Measurements from ENCODE around the gene SPTBN1.
A peak's percentile ranks its signal among the peaks of the same experiment; 100 is the strongest.
"Not testable (repeated sequence)": the region's sequence is repeated elsewhere in the genome, so short reads cannot be mapped to it uniquely, and the experiment has no call there.

SPTBN1 gene

GRCh38 chr2:54683596-54683995 is 227.5 kb downstream of the SPTBN1 start:
- DNase-seq: peak; percentile 30

DNA sequence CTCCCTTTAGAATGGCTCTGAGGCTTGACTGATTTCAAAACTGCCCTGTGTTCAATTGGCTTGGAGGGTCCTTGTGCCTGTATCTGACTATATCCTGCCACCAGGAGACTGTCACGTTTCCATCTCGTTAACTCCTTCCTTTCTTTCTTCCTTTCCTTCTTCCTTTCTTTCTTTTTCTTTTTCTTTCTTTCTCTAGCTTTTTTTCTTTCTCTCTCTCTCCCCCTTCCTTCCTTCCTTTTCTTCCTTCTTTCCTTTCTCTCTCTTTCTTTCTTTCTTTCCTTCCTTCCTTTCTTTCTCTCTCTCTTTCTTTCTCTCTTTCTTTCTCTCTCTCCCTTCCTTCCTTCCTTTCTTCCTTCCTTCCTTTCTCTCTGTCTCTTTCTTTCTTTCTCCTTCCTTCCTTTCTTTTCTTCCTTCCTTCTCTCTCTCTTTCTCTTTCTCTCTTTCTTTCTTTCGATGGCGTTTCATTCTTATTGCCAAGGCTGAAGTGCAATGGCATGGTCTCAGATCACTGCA is 229.2 kb downstream of the SPTBN1 start:
- DNase-seq: no peak

GRCh38 chr2:54687595-54688152 is 231.5 kb downstream of the SPTBN1 start:
- no peak for DNase-seq

DNA sequence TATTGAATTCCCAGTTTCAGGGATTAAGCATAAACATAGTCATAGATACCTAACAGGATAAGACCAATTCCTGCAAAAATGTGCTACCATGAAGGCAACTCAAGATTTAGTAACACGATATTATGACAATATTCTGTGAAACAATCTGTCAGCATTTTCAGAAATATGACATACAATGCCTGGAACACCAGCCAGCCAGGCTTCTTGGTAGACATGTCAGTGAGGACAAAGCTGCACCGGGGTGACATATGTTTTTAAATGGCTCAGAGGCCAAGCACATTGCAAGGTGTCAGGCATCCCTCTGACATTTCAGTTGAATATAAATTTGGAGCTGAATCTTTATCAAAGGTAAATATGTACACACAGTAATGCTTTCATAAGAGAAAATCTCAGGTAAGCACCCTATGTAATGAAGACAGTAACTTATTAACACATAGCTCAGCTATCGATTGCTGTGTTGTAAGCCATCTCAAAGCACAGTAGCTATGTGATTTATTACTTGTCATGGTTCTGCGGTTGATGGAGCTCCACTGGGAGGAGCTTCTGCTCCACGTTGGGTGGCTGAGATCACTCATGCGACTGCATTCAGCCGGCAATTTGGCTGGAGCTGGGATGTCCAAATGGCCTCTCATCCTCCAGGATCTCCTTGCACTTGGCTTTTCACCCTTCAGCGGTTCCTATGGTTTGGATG is 235.5 kb downstream of the SPTBN1 start:
- peak; percentile 36 for DNase-seq

DNA sequence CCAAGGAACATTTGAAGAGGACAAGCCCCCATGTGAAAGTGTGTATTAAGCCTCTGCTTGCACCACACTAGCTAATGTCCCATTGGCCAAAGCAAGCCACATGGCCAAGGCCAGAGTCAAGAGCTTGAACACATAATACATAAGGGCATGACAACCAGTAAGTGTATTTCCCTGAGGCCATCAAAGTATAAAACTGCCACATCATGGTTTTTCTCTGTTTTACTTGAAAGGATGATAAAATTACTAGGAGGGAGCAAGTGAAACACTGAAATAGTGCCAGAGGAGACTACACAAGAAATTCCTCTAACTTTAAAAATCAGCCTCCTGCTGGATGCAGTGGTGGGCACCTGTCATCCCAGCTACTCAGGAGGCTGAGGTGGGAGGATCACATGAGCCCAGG is 236.4 kb downstream of the SPTBN1 start:
- no peak for DNase-seq

DNA sequence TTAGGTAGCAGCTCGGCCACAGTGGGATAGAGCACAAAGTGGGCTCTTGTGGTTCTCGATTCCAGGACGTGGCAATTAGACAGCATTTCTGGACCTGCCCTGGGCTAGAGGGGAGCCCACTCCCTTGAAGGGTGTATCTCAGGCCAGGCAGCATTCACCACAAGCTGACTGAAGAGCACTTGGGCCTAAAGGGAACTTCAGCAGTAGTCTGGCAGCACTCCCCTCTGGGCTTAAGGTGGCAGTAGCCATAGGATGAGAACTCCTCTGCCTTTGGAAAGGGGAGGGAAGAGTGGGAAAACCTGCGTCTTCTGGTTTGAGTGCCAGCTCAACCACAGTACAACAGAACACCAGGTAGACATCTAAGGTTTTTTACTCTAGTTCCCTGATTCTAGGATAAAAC is 239.3 kb downstream of the SPTBN1 start:
- DNase-seq: no peak

DNA sequence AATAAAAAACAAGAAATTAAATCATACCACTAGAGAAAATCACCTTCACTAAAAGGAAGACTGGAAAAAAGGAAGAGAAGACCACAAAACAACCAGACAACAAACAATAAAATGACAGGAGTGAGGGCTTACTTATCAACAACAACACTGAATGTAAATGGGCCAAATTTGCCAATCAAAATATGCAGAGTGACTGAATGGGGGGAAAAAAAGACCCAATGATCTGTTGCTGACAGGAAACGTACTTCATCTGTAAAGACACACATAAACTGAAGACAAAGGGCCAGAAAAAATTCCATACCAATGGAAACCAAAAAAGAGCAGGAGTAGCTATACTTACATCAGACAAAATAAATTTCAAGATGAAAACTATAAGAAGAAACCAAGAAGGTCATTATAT is 241.8 kb downstream of the SPTBN1 start:
- DNase-seq: no peak

- DNase-seq: not testable (repeated sequence)
Observed at GRCh38 chr2:54698926-54699325, 242.8 kb downstream of the SPTBN1 start.

- DNase-seq: no peak
Observed at GRCh38 chr2:54699665-54700064, 243.5 kb downstream of the SPTBN1 start.

- DNase-seq: no peak
Observed at GRCh38 chr2:54701029-54701428, 244.9 kb downstream of the SPTBN1 start.

- no peak for DNase-seq
Observed at GRCh38 chr2:54704238-54704637, 248.1 kb downstream of the SPTBN1 start.

DNA sequence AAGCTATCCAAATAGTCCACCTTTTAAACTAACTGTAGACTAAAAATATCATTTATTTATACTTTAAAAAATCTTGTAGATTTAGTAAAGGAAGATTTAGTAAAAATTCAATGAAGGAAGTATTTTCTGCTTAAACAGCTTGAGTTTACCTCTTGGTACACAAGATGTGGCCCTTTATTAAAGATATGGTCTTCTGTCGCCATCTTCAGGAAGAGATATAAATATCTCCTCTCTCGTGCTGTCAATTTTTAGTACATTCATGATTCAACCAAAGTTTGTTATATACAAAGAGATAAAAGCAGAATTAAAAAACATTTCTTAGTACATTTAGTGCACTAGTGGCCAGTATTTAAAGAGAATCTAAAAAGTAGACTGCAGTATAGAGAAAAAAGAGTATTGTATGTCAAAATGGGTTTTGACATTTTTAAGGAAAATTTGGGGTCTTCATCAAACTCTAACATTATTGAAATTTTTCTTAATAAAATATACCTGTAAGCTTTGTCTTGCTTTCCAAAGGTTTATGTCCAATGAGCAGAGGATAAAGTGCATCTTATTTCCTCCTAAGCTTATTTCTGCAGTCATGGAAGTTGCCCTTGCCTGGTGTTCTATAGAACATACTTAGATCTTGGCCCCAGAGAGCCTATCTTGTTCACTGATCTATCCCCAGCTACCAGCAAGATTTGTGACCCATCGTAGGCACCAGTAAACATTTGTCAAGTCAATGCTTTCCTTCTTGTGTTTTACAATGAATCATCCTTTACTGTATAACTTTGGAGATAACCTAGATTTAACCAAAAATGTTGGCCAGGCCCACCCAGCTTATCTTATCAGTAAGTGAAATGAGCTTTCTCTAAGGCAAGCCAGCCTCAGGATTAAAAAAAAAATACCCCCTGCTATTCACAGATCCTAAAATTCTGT is 248.8 kb downstream of the SPTBN1 start:
- DNase-seq: peak; percentile 87

GRCh38 chr2:54706622-54707021 is 250.5 kb downstream of the SPTBN1 start:
- no peak for DNase-seq

GRCh38 chr2:54708584-54709335 is 252.6 kb downstream of the SPTBN1 start:
- DNase-seq: peak; percentile 33

- no peak for DNase-seq
Observed at GRCh38 chr2:54709336-54709809, 253.2 kb downstream of the SPTBN1 start.

GRCh38 chr2:54710216-54710615 is 254.1 kb downstream of the SPTBN1 start:
- DNase-seq: no peak

DNA sequence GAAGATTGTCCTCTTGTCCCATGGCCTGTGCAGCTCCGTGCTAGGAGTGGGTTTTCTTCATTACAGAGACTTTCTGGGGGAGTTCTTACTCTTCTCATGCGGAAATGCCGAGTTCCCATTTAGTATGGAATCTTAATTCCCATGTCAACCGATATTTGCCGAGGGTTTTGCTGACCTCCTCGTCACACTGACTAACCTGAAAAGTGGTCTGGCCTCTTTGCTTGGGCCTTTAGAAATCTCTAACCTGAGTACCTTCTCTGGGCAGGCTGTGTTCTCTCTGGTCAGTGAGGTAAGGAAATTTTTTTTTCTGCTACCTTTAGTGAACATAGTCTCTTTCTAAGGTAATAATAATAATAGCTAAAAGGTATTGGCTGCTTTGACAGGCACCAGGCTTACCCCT is 256.4 kb downstream of the SPTBN1 start:
- no peak for DNase-seq

DNA sequence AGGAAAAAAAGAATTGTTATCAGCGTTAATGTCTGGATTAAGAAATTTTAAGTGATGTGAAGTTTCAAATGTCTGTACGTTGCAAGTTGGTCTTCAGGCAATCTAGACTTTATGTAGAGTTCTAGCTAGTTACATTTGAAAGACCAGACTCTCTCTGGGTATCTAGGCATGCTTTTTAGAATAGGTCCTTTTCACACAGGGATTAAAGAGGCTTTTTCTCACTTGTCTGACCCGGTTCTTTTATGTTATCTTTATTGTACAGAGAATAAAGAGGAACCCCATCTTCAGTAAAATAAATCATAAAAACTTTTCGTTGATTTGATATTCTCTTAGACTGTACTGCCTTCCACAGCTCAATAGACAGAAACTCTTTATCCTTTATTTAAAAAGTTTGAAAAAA is 258.9 kb downstream of the SPTBN1 start:
- DNase-seq: no peak

GRCh38 chr2:54716375-54716774 is 260.2 kb downstream of the SPTBN1 start:
- DNase-seq: no peak

DNA sequence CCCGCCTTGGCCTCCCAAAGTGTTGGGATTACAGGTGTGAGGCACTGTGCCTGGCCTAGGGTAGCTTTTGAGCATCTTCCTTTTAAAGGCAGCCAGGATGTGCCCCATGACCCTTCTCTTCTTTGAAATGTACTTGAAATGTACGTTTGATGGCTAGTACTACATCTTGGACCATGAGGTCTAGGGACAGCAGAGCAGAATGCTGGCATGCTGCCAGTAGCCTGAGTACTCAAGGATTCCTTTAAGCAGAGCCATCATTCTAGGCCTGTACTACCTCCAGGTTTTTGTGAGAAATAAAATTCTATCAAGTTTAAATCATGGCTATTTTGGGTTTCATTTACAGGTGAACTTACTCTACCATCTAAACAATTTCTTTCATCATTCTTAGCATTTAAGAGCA is 264.4 kb downstream of the SPTBN1 start:
- DNase-seq: no peak
